H9 (cell line): ENCODE data around the gene TSPYL6. TPM values are rescaled to one million over a fixed set of nuclear protein-coding genes. Genes with fewer than 3 reads are reported as not detected.

ENCODE experiments used
- DNase-seq: peaks from one replicate; pipeline ENCODE4 v3.0.0-alpha.2; 2017
- H2AFZ ChIP-seq: one replicate; pipeline ENCODE4 v1.6.1; 2013; ENCODE audit warnings: mild to moderate bottlenecking, low read length, control low read depth, moderate library complexity
- H2AK5ac ChIP-seq: 2 replicates; pipeline ENCODE4 v1.6.1; 2013; ENCODE audit warnings: low read length, control low read depth, mixed read lengths; ENCODE audit not compliant: insufficient read length
- H2BK120ac ChIP-seq: one replicate; pipeline ENCODE4 v1.6.1; 2013; ENCODE audit warnings: low read depth, mild to moderate bottlenecking, low read length, control low read depth, inconsistent platforms; ENCODE audit not compliant: poor library complexity, severe bottlenecking
- H2BK12ac ChIP-seq: 2 replicates; pipeline ENCODE4 v1.6.1; 2013; ENCODE audit warnings: low read length, control low read depth, mixed read lengths, low read depth; ENCODE audit not compliant: insufficient read length
- H2BK15ac ChIP-seq: 2 replicates; pipeline ENCODE4 v1.6.1; 2013; ENCODE audit warnings: low read depth, low read length, control low read depth
- H2BK20ac ChIP-seq: one replicate; pipeline ENCODE4 v1.6.1; 2013; ENCODE audit warnings: low read depth, mild to moderate bottlenecking, low read length, control low read depth, inconsistent platforms; ENCODE audit not compliant: poor library complexity, severe bottlenecking
- H2BK5ac ChIP-seq: 2 replicates; pipeline ENCODE4 v1.6.1; 2013; ENCODE audit warnings: low read length, control low read depth, mixed read lengths; ENCODE audit not compliant: insufficient read length
- H3K14ac ChIP-seq: 2 replicates; pipeline ENCODE4 v1.6.1; 2013; ENCODE audit warnings: low read length, control low read depth; ENCODE audit not compliant: insufficient read depth
- H3K18ac ChIP-seq: 2 replicates; pipeline ENCODE4 v1.6.1; 2013; ENCODE audit warnings: low read depth, mild to moderate bottlenecking, mixed read lengths, low read length, control low read depth; ENCODE audit not compliant: insufficient read length
- H3K23ac ChIP-seq: 2 replicates; pipeline ENCODE4 v1.6.1; 2013; ENCODE audit warnings: low read length, control low read depth, mixed read lengths, low read depth; ENCODE audit not compliant: insufficient read length
- H3K23me2 ChIP-seq: 2 replicates; pipeline ENCODE4 v1.6.1; 2013; ENCODE audit warnings: low read depth, mild to moderate bottlenecking, mixed read lengths, low read length, control low read depth; ENCODE audit not compliant: insufficient read length, poor library complexity, severe bottlenecking
- H3K27ac ChIP-seq: 2 replicates; pipeline ENCODE4 v1.5.1; 2013; ENCODE audit warnings: low read length, control low read depth, mixed read lengths, low read depth; ENCODE audit not compliant: insufficient read length
- H3K27me3 ChIP-seq: 2 replicates; pipeline ENCODE4 v1.6.1; 2013; ENCODE audit warnings: low read length, control low read depth, inconsistent platforms; ENCODE audit not compliant: insufficient read depth
- H3K4ac ChIP-seq: 2 replicates; pipeline ENCODE4 v1.6.1; 2013; ENCODE audit warnings: low read depth, mild to moderate bottlenecking, control low read depth, inconsistent platforms, low read length, moderate library complexity
- H3K4me1 ChIP-seq: 2 replicates; pipeline ENCODE4 v1.6.1; 2013; ENCODE audit warnings: low read length, control low read depth, inconsistent platforms; ENCODE audit not compliant: insufficient read depth
- H3K4me2 ChIP-seq: 2 replicates; pipeline ENCODE4 v1.6.1; 2013; ENCODE audit warnings: low read length, control low read depth, mixed read lengths; ENCODE audit not compliant: insufficient read length, insufficient read depth
- H3K56ac ChIP-seq: 2 replicates; pipeline ENCODE4 v1.6.1; 2013; ENCODE audit warnings: low read depth, mild to moderate bottlenecking, mixed read lengths, low read length, control low read depth; ENCODE audit not compliant: insufficient read length
- H3K79me1 ChIP-seq: 2 replicates; pipeline ENCODE4 v1.6.1; 2013; ENCODE audit warnings: low read depth, mild to moderate bottlenecking, moderate library complexity, low read length, control low read depth, inconsistent platforms; ENCODE audit not compliant: insufficient read depth, poor library complexity, severe bottlenecking
- H3K79me2 ChIP-seq: 2 replicates; pipeline ENCODE4 v1.6.1; 2013; ENCODE audit warnings: low read length, control low read depth, inconsistent platforms; ENCODE audit not compliant: insufficient read depth
- H3K9ac ChIP-seq: 2 replicates; pipeline ENCODE4 v1.6.1; 2013; ENCODE audit warnings: low read length, control low read depth, mixed read lengths; ENCODE audit not compliant: insufficient read length; ENCODE audit errors: extremely low read depth
- H3K9me3 ChIP-seq: one replicate; pipeline ENCODE4 v1.6.1; 2013; ENCODE audit warnings: low read depth, low read length, inconsistent platforms; ENCODE audit not compliant: control insufficient read depth
- H3T11ph ChIP-seq: one replicate; pipeline ENCODE4 v1.6.1; 2013; ENCODE audit warnings: mild to moderate bottlenecking, low read length, control low read depth, inconsistent platforms
- H4K20me1 ChIP-seq: one replicate; pipeline ENCODE4 v1.6.1; 2013; ENCODE audit not compliant: control insufficient read depth, insufficient read length, insufficient read depth
- H4K5ac ChIP-seq: 2 replicates; pipeline ENCODE4 v1.6.1; 2013; ENCODE audit warnings: low read depth, mild to moderate bottlenecking, mixed read lengths, low read length, control low read depth; ENCODE audit not compliant: insufficient read length
- H4K8ac ChIP-seq: replicated peaks from 2 replicates; pipeline ENCODE4 v1.6.1; 2013; ENCODE audit warnings: low read length, control low read depth, mixed read lengths, low read depth; ENCODE audit not compliant: insufficient read length
- H4K91ac ChIP-seq: 2 replicates; pipeline ENCODE4 v1.6.1; 2013; ENCODE audit warnings: low read depth, mild to moderate bottlenecking, moderate library complexity, mixed read lengths, low read length, control low read depth; ENCODE audit not compliant: insufficient read length
- H3K27ac Mint-ChIP-seq, 3 experiments: 2 replicates in 2 of 3; 3 replicates in 1 of 3; pipeline ENCODE4 v1.8.0; 2020 to 2021; ENCODE audit warnings: mixed read lengths in 3 of 3, mild to moderate bottlenecking in 1 of 3, moderate library complexity in 1 of 3
- H3K27me3 Mint-ChIP-seq: 2 replicates; pipeline ENCODE4 v1.8.0; 2021; ENCODE audit warnings: low read depth, mild to moderate bottlenecking, moderate library complexity, mixed read lengths
- H3K36me3 Mint-ChIP-seq, 3 experiments: 2 replicates in 2 of 3; 3 replicates in 1 of 3; pipeline ENCODE4 v1.8.0; 2020 to 2021; ENCODE audit warnings: low read depth in 3 of 3, mixed read lengths in 3 of 3; ENCODE audit not compliant: insufficient read depth in 1 of 3
- H3K4me1 Mint-ChIP-seq, 2 experiments: 2 replicates each; pipeline ENCODE4 v1.8.0; 2020; ENCODE audit warnings: mixed read lengths in 2 of 2
- H3K4me3 Mint-ChIP-seq, 2 experiments: 2 replicates in 1 of 2; 3 replicates in 1 of 2; pipeline ENCODE4 v1.8.0; 2020 to 2021; ENCODE audit warnings: mild to moderate bottlenecking in 2 of 2, mixed read lengths in 2 of 2, moderate library complexity in 1 of 2
- H3K9me3 Mint-ChIP-seq, 2 experiments: 2 replicates in 1 of 2; 3 replicates in 1 of 2; pipeline ENCODE4 v1.8.0; 2020; ENCODE audit warnings: mild to moderate bottlenecking in 2 of 2, mixed read lengths in 2 of 2, moderate library complexity in 1 of 2
- WGBS: extraction: QIAGEN DNeasy Blood & Tissue Kit; methylation state at CpG from one replicate; pipeline ENCODE4 v1.1.7; 2013; ENCODE audit warnings: missing lambda C conversion rate, low lambda C conversion rate, mixed read lengths; ENCODE audit not compliant: insufficient read length; ENCODE audit errors: extremely low coverage; 5-methylcytosine and 5-hydroxymethylcytosine counted together
- total RNA-seq: library from RNA; stranded (reverse); gene quantifications from 2 replicates; pipeline ENCODE4 v1.2.1, GENCODE V29; 2021
- TF ChIP-seq, protein P1 (sequence below): fragments of 200-600 bp; sonication (generic); conservative IDR thresholded peaks from 3 replicates; pipeline ENCODE4 v1.8.0; 2021; ENCODE audit warnings: antibody characterized with exemption, mild to moderate bottlenecking

TSPYL6 gene
- total RNA-seq, 1 experiment from 2014 or later, result not detected

DNA sequence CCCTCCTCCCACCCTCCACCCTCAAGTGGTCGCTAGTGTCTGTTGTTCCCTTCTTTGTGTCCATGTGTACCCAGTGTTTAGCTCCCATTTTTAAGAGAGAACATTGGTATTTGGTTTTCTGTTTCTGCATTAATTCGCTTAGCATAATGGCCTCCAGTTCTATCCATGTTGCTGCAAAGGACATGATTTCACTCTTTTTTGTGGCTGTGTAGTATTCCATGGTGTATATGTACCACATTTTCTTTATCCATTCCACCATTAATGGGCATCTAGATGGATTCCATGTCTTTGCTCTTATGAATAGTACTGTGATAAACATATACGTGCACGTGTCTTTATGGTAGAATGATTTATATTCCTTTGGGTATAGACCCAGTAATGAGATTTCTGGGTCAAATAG lies 42.9 kb downstream of the TSPYL6 start:
- no peak overlapping the region for H3K14ac ChIP-seq
- 0 out of 4 replicates have a peak, but pooled peaks cover 0 to 3% of the 10 kb centered on the region in 2 experiments for H3K4me1 Mint-ChIP-seq
- H4K8ac ChIP-seq, result no peak overlapping the region
- H2BK15ac ChIP-seq, result no peak overlapping the region
- H3K27me3 Mint-ChIP-seq, result no peaks in the 10 kb centered on the region
- no peak overlapping the region for H2AK5ac ChIP-seq
- no peaks in the 10 kb centered on the region for H3K27me3 ChIP-seq
- peaks cover 9 to 12% of the 10 kb centered on the region in 2 experiments; a peak in 4 of 5 replicates for H3K9me3 Mint-ChIP-seq
- H3K79me1 ChIP-seq, result no peaks in the 10 kb centered on the region
- no peak overlapping the region for H3K9ac ChIP-seq
- no peak overlapping the region for H3K23ac ChIP-seq
- no peak overlapping the region for H2BK120ac ChIP-seq
- H3K9me3 ChIP-seq, result no peaks in the 10 kb centered on the region
- H2AFZ ChIP-seq, result no peak overlapping the region
- no peaks in the 10 kb centered on the region for H4K20me1 ChIP-seq
- no peak overlapping the region for H2BK20ac ChIP-seq
- no peak overlapping the region for H3K27ac Mint-ChIP-seq
- H3K36me3 Mint-ChIP-seq, result peaks cover 0 to 9% (median 3%) of the 10 kb centered on the region in 3 experiments; a peak in 1 of 7 replicates
- no peaks in the 10 kb centered on the region for H3K79me2 ChIP-seq
- no peak overlapping the region for H4K91ac ChIP-seq
- H3K27ac ChIP-seq, result no peak overlapping the region
- no peaks in the 10 kb centered on the region for H3K23me2 ChIP-seq
- H3K56ac ChIP-seq, result no peak overlapping the region
- no peak overlapping the region for H3K18ac ChIP-seq
- no peak for DNase-seq
- no peaks in the 10 kb centered on the region for H3K4me1 ChIP-seq
- H2BK12ac ChIP-seq, result no peak overlapping the region
- H3K4me3 Mint-ChIP-seq, result no peak overlapping the region
- no peak overlapping the region for H3K4ac ChIP-seq
- no peak overlapping the region for H3K4me2 ChIP-seq
- H4K5ac ChIP-seq, result no peak overlapping the region
- TF ChIP-seq, protein P1, sequence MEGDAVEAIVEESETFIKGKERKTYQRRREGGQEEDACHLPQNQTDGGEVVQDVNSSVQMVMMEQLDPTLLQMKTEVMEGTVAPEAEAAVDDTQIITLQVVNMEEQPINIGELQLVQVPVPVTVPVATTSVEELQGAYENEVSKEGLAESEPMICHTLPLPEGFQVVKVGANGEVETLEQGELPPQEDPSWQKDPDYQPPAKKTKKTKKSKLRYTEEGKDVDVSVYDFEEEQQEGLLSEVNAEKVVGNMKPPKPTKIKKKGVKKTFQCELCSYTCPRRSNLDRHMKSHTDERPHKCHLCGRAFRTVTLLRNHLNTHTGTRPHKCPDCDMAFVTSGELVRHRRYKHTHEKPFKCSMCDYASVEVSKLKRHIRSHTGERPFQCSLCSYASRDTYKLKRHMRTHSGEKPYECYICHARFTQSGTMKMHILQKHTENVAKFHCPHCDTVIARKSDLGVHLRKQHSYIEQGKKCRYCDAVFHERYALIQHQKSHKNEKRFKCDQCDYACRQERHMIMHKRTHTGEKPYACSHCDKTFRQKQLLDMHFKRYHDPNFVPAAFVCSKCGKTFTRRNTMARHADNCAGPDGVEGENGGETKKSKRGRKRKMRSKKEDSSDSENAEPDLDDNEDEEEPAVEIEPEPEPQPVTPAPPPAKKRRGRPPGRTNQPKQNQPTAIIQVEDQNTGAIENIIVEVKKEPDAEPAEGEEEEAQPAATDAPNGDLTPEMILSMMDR, result no peak
- H2BK5ac ChIP-seq, result no peak overlapping the region
- no CpG with 5 or more reads among the region's 4 CpGs for WGBS
- H3T11ph ChIP-seq, result no peak overlapping the region
